Measurements from ENCODE around the gene MTHFSD.

The MTHFSD gene

GRCh38 chr16:86584071-86584685 lies 29.1 kb upstream of the MTHFSD start:
- no peak for DNase-seq (ENCODE audit: low read depth)

- DNase-seq (ENCODE audit: low read depth), result no peak
Measured at GRCh38 chr16:86581458-86581857, 26.4 kb upstream of the MTHFSD start.

GRCh38 chr16:86580791-86581170 lies 25.7 kb upstream of the MTHFSD start:
- DNase-seq (ENCODE audit: low read depth), result no peak

- no peak for DNase-seq (ENCODE audit: low read depth)
Measured at GRCh38 chr16:86580063-86580790, 25.2 kb upstream of the MTHFSD start.

GRCh38 chr16:86579268-86580062 lies 24.4 kb upstream of the MTHFSD start:
- no peak for DNase-seq (ENCODE audit: low read depth)

- DNase-seq (ENCODE audit: low read depth), result no peak
Measured at GRCh38 chr16:86578611-86579267, 23.7 kb upstream of the MTHFSD start.

- no peak for DNase-seq (ENCODE audit: low read depth)
Measured at GRCh38 chr16:86578061-86578599, 23.1 kb upstream of the MTHFSD start, which contains the start of gene FOXL1. FOXL1 (plus strand) TSS chr16:86578549; CDS start chr16:86578724, 175 bp downstream.

- no peak for DNase-seq (ENCODE audit: low read depth)
Measured at GRCh38 chr16:86577314-86577971, 22.4 kb upstream of the MTHFSD start.

- DNase-seq (ENCODE audit: low read depth), result no peak
Measured at GRCh38 chr16:86576591-86577313, 21.7 kb upstream of the MTHFSD start.

- peak; percentile 73 for DNase-seq (ENCODE audit: low read depth)
Measured at GRCh38 chr16:86575754-86576557, 20.9 kb upstream of the MTHFSD start.

GRCh38 chr16:86575095-86575685 lies 20.2 kb upstream of the MTHFSD start:
- DNase-seq (ENCODE audit: low read depth), result no peak

- no peak for DNase-seq (ENCODE audit: low read depth)
Measured at GRCh38 chr16:86574646-86575045, 19.6 kb upstream of the MTHFSD start.

GRCh38 chr16:86573646-86574508 lies 18.8 kb upstream of the MTHFSD start:
- DNase-seq (ENCODE audit: low read depth), result no peak

GRCh38 chr16:86573215-86573614 lies 18.2 kb upstream of the MTHFSD start:
- no peak for DNase-seq (ENCODE audit: low read depth)

GRCh38 chr16:86572606-86573005 lies 17.6 kb upstream of the MTHFSD start:
- DNase-seq (ENCODE audit: low read depth), result no peak

GRCh38 chr16:86572041-86572521 lies 17.0 kb upstream of the MTHFSD start:
- DNase-seq (ENCODE audit: low read depth), result no peak

GRCh38 chr16:86571530-86571915 lies 16.5 kb upstream of the MTHFSD start:
- DNase-seq (ENCODE audit: low read depth), result no peak

All from GM04504 (cell line).